ENCODE data around the gene FBN2.
"Not testable (repeated sequence)": the region's sequence is repeated elsewhere in the genome, so short reads cannot be mapped to it uniquely, and the experiment has no call there.

Gene FBN2

DNA sequence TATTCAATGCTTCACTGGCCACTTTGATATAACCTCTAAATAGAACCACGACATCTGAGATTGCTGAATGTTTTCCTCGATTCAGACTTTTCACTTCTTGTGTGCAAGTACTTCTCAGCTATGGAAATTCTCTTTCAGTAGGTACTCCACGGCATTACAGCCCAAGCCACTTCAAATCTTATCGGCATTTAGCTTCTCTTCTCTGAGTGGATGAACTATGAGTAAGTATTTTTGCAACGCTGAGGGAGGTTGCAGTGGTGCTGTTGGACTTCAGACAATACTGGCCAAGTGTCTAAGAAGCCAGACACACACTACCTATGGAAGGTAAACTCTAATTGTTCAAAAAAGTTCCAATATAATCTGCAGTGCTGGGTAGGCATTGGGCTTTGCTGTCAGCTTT is 60.1 kb downstream of the FBN2 start:
- no peak for DNase-seq

DNA sequence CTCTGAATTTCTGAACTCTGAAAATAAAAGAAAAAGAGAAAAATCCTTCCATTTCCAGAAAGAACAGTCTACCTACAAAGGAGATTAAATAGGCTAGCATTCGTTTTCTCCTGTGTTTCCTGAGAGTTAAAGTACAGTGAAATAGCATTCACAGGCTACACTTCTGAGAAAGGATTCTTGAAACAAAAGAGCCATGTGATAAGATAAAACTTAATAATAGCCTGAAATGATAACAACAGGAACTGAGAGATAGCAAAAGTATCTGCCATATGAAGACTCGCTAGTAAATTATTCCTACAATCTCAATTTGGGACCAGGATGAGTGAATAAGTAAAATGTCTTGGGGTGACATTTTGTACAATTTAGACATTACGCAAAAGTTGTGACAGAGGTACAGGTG is 62.4 kb downstream of the FBN2 start:
- no peak for DNase-seq

DNA sequence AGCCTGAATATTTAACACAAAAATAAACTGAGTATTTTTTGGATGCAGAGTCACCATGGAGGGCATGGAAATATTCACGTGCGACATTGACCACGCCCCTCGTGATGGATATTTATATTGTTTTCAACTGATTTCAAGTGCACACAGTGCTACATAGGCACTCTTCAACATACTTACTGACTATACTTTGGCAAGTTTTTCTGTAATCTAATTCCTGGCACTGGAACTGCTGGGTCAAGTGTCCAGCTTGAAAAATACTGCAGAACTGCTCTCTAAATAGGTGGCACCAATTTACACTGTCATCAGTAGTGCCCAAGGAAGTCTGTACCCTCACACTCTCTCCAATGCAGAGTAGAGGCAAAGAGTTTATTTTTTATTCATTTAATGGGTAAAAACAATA is 65.1 kb downstream of the FBN2 start:
- DNase-seq, result no peak

DNA sequence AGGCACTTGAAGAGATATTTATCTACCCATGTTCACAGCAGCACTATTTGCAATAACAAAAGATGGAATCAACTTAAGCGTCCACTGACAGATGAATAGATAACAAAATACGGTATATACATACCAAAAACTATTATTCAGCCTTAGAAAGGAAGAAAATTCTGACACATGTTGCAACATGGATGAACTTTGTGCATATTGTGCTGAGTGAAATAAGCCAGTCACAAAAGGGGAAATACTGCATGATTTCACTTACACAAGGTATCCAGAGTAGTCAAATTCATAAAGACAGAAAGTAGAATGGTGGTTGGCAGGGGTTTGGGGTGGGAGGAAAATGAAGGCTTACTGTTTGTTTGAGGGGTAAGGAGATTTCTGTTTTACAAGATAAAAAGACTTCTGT is 66.0 kb downstream of the FBN2 start:
- DNase-seq, result no peak

DNA sequence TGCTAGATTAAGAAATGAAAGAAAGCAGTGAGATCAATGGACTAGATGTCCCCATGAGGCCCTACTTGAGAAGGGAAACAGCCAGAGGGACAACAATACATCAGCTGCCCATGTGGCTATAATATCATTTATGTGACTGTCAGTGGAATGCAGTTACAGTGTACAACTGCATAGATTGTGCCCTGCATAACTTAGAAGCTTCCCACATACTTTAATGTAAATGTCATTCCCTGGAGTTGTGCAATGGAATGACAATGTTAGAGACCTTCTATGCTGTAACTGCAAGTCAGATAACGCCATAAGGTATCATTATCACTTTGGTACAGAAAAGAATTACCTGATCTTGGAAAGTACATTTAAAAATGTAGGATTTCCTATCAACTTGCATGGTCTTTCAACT is 67.4 kb downstream of the FBN2 start:
- DNase-seq, result no peak

DNA sequence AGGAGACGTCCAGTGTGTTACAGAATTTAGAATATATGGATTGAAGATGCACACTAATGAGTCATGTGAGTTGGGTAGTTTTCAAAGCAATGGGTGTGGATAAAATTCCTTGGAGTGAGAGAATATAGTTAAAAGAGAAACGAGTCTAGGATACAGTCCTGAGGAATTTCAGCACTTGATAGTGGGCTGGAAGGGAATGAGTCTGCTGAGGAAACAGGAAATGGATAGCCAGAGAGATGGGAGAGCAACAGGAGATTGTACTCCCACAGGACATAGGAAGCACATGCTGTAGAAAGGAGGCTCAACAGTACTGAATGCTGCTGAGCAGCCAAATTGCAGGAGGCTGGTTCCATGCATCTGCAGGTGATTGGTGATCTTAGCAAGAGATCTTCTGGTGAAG is 68.1 kb downstream of the FBN2 start:
- no peak for DNase-seq

DNA sequence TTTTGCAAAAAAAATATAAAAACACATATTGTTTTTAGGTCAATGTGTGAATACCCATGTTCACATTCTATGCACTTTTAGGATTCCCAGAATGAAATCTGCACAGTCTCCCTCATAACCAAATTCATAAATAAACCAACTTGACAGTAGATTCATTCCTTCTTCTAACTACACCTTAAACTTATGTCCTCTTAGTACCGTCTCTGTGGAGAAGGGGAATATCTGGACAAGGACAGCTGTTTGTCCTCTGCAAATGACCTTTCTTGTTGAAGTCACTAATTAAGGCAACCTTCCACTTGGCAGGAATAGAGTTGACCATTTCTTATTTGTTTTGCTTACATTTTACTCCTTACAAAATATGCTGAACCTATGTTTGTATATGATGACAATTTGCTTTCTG is 71.1 kb downstream of the FBN2 start:
- no peak for DNase-seq

DNA sequence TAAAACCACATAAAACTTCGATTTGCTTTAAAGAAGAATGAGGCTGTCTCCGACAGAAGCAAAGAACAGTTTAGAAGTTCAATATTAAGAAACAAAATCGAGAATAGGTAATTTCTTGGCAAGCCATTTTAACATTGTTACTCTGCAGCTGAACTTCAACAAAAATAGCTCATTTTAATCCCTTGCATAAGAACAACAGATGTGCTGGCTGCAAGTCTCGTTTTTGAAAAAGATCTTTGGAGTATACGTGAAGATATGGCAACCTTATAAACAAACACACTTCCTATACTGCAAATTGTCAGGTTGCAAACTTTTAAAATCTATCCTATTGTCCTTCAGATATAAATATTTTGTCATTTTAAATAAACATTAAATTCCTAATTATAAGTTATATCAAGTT is 71.5 kb downstream of the FBN2 start:
- DNase-seq, result no peak

DNA sequence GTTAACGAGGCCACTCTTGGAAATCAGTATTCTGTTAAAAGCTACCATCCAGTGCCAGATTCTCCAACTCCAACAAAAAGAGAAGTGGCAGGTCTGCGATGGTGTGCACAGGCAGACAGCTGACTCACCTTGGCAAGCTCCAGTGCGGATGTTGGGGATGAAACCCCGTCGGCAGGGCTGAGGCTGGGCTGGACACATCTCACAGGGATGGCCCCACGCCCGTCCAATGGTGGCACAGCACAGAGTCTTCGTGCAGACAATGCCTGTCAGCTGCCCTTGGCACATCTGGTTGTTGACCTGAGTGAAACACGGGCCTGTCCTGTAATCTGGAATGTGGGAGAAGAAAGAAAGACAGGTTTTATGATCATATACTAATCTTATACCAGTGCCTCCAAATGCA is 73.4 kb downstream of the FBN2 start:
- DNase-seq, result no peak

DNA sequence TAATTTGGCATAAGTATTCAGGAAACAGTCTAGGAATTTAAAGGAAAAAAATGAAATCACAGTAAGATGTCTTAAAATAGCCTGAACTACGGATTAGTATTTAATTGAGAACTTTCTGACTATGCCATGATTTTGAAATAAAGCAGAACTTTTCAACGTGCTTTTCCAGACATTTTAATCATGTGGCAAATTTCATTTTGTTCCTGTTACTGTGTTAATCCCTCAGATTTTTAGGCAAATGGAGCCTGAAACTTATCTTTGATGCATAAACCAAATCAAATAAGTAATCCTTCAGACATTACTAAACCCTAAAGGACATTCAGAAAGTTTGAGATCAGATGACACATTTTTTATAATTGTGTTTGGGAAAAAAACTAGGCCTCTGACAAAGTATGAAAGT is 75.7 kb downstream of the FBN2 start:
- no peak for DNase-seq

DNA sequence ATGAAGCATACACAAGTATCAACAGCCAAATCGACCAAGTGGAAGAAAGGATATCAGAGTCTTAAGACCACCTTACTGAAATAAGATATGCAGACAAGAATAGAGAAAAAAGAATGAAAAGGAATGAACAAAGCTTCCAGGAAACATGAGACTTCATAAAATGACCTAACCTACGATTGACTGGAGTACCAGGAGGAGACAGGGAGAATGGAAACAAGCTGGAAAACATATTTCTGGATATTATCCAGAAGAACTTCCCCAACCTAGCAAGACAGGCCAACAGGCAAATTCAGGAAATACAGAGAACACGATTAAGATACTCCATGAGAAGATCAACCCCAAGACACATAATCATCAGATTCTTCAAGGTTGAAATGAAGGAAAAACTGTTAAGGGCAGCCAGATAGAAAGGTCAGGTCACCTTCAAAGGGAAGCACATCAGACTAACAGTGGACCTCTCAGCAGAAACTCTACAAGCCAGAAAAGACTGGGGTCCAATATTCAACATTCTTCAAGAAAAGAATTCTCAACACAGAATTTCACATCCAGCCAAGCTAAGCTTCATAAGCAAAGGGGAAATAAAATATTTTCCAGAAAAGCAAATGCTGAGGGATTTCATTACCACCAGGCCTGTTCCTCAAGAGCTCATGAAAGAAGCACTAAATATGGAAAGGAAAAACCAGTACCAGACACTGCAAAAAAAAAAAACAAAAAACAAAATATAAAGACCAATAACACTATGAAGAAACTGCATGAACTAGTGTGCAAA is 80.7 kb downstream of the FBN2 start:
- DNase-seq, result not testable (repeated sequence)

DNA sequence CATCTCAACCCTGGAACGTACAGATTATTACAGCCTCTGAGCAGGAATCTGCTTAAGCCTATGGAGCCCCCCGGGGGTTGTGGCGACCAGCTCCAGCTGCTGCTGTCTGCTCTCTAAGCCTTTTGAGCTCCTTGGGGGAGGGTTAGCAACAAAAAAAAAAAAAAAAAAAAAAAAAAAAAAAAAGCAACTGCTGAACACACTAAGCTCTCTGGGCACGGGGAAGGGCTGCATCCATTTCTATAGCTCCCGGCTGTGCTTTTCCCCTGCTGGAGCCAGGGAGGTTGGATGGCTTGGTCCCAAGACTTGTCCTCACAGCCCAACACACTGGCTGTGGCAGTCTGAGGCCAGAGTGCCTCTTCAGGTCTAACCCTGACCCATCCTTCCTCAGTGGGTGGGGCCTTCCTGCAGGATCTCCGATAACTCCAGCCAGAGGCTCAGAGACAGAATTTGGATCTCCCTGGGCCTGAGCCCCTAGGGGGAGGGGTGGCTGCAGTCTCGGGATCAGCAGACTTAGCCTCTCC is 82.1 kb downstream of the FBN2 start:
- DNase-seq, result no peak

DNA sequence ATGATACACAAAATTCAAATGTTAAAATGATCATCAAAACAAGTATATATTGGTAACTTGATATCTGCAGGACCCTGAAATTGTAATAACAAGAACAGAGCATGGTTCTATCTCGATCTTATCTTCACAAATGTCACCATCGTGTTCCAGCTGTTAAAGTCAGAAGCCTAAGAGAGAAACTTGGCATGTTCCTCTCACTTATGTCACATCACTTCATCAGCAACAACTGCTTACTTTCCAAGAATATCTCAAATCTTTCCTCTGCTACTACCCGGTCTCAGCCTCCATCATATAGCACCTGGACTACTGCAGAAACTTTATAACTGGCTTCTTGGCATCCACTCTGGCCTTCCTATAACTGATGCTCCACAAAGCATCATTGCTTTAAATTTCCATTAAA is 84.9 kb downstream of the FBN2 start:
- no peak for DNase-seq

DNA sequence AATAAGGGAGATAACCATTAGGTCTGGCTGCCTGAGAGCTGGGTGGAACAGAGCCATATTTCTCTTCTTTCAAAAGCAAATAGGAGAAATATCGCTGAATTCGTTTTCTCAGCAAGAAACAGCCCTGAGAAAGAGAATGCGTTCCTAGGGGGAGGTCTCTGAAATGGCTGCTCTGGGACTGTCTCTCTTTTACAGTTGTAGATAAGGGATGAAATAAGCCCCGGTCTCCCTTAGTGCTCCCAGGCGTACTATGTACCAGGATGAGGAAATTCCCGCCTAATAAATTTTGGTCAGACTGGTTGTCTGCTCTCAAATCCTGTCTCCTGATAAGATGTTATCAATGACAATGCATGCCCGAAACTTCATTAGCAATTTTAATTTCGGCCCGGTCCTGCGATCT is 90.8 kb downstream of the FBN2 start:
- not testable (repeated sequence) for DNase-seq

DNA sequence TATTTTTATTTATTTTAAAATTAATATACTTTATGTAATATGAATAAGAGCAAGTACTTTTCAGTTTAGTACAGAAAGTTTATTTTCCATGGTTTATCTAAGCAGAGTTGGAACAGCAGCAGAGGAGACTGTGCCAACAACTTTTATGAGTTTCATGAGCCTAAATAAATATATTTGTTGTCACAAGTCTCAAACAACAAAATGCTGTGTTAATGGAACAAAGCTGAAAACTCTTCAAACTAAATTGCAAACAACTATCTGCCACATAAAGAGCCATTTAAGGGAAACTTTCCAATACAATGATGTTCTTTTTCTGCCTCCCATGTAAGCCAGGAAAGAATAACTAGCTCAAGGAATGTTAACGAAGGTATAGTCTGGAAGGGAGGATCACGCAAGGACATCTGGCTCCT is 96.1 kb downstream of the FBN2 start:
- no peak for DNase-seq

DNA sequence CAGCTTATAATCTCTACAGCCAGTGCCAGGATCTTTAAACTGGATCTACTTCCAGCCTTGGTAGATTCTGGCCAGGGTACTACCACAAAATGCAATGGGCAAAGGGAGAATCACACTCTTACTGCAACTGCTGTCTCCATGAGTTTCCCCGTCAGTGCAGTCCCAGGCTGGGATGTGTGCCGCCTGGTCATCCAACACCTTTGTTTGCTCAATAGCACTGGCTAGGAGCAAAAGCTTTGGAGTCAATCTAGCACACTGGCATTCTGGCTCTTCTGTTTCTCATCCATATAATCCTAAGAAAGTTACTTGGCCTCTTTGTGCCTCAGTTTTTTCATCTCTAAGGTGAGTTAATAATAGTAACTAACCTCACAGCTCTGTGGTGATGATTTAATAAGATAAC is 96.9 kb downstream of the FBN2 start:
- DNase-seq, result no peak

DNA sequence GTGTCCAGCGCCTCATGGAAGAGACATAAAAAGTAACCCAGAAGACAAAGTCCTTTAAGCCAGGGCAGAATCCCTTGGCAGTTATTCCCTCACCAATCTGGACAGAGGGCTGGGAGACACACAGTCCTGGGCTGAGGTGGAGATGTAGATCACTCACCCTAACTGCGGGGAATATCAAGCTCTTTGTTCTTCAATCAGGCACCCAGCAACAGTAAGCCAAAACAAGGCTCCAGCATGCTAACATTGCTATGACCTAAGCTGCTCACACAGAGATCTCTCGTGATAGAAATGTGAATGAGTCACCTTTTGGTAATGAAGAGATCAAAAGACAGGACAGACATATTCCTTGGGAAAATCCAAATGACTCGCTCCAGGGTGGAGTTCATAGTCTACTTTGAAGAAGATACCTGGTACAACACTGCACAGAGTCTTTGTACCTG is 101.3 kb downstream of the FBN2 start:
- no peak for DNase-seq

DNA sequence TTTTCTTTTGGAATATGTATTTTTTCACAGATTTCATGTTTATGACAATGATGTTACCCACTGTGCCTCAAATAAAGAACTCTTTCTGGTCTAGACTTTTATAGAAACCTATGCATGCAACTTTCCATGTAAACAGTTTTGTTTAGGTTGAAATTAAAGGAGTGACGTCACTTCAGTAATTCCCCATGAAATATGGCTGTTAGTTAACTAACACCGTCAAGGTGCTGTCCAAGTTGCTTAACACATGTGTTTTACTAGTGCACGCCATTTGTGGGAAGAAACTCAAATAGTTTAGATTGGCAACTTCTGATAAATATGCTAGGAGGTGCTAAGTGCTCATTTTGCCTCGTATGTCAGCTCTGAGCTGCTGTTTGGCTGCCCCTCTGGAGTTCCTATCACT is 102.2 kb downstream of the FBN2 start:
- no peak for DNase-seq

DNA sequence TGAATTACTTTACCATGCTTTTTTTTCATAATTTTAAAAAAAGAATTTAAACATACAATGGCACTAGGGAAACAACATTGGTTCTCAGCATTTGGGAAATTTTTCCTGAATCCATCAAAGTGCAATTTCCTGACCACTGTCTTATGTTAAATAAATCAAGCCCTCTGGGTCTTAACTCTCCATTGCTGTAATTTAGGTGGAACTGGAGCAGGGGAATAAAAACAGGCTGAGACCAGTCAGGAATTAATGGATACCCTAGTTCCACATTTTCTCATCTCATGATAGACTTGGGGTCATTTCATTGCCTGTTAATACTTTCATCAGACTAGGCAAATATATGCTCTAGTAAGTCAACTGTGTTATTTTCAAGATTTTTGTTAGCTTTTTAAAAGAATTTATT is 103.1 kb downstream of the FBN2 start:
- no peak for DNase-seq

DNA sequence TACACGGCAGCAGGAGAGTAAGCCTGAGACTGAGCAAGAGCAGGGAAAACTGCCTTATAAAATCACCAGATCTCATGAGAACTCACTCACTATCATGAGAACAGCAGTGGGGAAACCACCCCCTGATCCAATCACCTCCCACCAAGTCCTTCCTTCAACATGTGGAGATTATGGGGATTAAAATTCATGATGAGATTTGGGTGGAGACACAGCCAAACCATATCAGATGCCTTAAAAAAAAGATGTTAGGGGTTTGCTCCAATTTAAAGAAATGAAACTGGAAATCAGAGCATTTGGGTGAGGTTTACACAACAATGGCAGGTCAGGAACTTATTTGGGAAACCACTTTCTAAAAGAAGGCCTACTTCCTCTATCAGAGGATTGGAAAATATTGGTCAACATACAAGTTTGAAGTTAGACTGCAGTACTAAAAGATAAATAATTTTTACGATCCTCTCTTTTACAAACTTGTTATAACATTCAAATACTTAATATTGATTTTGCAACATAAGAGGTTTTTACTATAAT is 105.1 kb downstream of the FBN2 start:
- no peak for DNase-seq

DNA sequence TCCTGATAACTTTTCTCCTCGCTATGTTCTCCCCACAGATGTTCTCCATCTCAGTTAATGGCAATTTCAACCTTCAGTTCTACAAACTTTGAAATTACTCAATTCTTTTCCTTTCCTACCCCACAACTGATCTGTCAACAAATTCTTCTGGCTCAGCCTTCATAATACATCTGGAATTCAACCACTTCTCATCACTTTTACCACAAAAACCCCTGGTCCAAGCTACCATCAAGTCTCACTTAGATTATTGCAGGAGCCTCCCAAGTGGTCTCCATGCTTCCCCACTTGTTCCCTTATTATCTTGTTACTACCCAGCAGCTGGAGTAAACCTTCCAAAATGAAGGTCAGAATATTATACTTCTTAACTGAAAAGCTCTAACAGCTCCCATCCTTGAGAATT is 110.1 kb downstream of the FBN2 start:
- no peak for DNase-seq

DNA sequence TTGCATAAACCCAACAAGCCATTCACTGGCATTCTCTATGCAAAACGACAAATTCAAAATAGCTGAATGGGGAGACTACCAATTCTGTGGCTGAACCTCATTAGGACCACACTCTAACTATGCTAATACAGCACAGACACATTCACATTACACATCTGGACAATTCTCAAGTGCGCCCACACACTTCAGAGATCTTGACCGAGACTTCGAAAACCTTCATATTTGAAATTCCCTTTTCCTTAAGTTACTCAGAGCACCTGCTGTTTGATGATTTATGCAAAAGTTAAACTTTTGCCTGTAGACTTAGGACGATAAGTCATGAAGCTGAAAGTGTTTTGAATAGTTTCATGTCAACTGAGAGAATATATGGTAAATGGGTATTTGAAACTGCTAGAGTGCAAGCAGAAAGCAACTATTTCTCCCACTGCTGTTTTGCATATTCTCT is 111.9 kb downstream of the FBN2 start:
- no peak for DNase-seq

DNA sequence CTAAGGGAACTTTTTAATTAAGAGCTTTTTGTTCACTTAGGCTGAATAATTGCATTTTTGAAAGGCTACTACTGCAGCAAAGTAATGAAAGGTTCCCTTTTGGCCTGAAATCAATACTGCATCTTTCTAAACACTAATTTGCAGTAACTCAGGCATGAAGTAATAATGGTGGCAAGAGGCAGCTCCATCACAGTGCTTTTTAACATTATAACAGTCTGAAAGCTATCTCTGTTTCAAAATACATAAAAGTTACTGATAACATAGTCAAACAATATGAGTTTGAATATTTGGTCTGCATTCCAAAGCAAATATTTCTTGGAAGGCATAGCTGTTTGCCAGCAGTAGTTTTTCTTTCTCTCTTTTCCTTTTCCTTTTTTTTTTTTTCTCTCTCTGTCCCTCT is 113.4 kb downstream of the FBN2 start:
- no peak for DNase-seq

DNA sequence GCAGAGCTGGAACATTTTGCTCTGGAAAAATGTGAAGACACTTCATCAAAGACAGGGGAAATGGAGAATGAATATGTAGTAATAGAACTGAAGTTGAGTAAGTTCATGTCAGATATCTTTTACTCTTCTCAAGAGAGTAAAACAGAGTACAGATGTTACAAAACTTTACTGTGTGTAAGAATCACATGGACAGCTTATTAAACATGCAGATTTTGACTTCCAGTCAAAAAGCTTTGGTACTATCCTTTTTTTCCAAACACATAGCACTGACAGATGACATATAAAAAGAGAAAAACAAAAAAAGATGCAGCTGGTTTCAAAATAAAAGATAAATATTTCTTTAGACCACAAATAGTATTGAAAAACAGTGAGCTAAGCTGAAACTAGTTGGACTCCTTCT is 115.4 kb downstream of the FBN2 start:
- DNase-seq, result no peak

DNA sequence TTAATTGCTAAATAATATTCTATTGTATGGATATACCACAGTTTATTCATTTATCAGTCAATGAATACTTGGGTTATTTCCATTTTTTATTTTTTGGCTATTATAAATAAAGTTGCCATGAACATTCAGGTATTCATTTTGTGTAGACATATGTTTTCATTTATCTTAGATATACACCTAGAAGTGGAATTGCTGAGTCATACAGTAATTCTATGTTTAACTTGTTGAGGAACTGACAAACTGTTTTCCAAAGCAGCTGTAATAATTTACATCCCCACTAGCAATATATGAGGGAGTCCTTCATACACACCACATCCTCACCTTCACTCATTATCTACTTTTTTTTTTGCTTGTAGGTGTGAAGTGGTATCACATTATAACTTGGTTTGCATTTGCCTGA is 123.6 kb downstream of the FBN2 start:
- DNase-seq, result no peak

Measured in CD4-positive, alpha-beta T cell treated with Interleukin-21 for 1 hour (primary cell).